ENCODE results near the gene NOC2L.

- TF ChIP-seq CTCF (IDR thresholded peaks at IDR 0.05 in 4 of 5, conservative IDR thresholded peaks at IDR 0.05 in 1 of 5) (no peak), POLR2A (IDR thresholded peaks at IDR 0.05) (no peak)
Measured at GRCh38 chr1:915295-916172, 43.5 kb downstream of the NOC2L start.

All from gastrocnemius medialis (tissue), 4 donors.